A549 (cell line): ENCODE results near the gene CMAS. TPM values are rescaled to one million over a fixed set of nuclear protein-coding genes. Genes with fewer than 3 reads are reported as not detected.

Experiments used
- ATAC-seq, 2 experiments: fragments of 200-7000 bp in 1 of 2; fragments of >200 bp in 1 of 2; cut with Nextera tagmentation in 1 of 2; cut with Tn5 transposase in 1 of 2; 3 replicates each; pipeline versions ENCODE4 v1.8.0 to v1.9.1; 2018 to 2020; ENCODE audit warnings: mild to moderate bottlenecking in 1 of 2, moderate library complexity in 1 of 2
- CTCF ChIA-PET: fragments of 300-600 bp; sonication (Branson Sonifier 250); formaldehyde crosslinking; extraction: SDS; loops from one replicate; lab custom pipeline; 2021; ENCODE audit warnings: antibody characterized with exemption, inconsistent platforms; lab: Yijun Ruan, JAX
- POLR2A ChIA-PET: fragments of 350-600 bp; formaldehyde crosslinking; extraction: SDS; loops from one replicate; lab custom pipeline; 2021; ENCODE audit warnings: antibody characterized with exemption, inconsistent platforms; lab: Yijun Ruan, JAX
- DNase-seq, 2 experiments: peaks; one replicate each; pipeline versions ENCODE4 v3.0.0 to v3.0.0-alpha.2; 2011 to 2016; ENCODE audit warnings: low read depth in 1 of 2, low spot score in 1 of 2
- FAIRE-seq: peaks from 2 replicates; lab custom pipeline; 2011; peaks lifted over from hg19 to GRCh38; lab: Jason Lieb, UNC
- H3K27ac ChIP-seq, 2 experiments: fragments of >200 bp; sonication (Bioruptor Twin); formaldehyde crosslinking; 3 replicates each; pipeline ENCODE4 v1.5.1; 2016 to 2017
- H3K4me1 ChIP-seq: fragments of >200 bp; sonication (Bioruptor Twin); formaldehyde crosslinking; 3 replicates; pipeline ENCODE4 v1.6.1; 2016
- H3K4me2 ChIP-seq: fragments of >200 bp; sonication (Bioruptor Twin); formaldehyde crosslinking; 3 replicates; pipeline ENCODE4 v1.6.1; 2016
- H3K4me3 ChIP-seq: fragments of >200 bp; sonication (Bioruptor Twin); formaldehyde crosslinking; 3 replicates; pipeline ENCODE4 v1.5.1; 2016
- H3K9me3 ChIP-seq: fragments of >200 bp; sonication (Bioruptor Twin); formaldehyde crosslinking; 3 replicates; pipeline ENCODE4 v1.6.1; 2016
- CEBPB ChIP-seq, 2 experiments: fragments of >200 bp in 1 of 2; sonication (Bioruptor Twin) in 1 of 2; formaldehyde crosslinking in 1 of 2; IDR thresholded peaks; 2 replicates each; pipeline ENCODE4 v1.6.1; 2012 to 2016
- EP300 ChIP-seq, 2 experiments: fragments of >200 bp; sonication (Bioruptor Twin); formaldehyde crosslinking; IDR thresholded peaks; 2 replicates in 1 of 2; 3 replicates in 1 of 2; pipeline ENCODE4 v1.6.1; 2016 to 2017
- ESRRA ChIP-seq: fragments of 150-350 bp; IDR thresholded peaks from 2 replicates; pipeline ENCODE4 v1.6.1; 2014; ENCODE audit warnings: mild to moderate bottlenecking, low read length, borderline replicate concordance
- FOSB ChIP-seq: fragments of 250-450 bp; sonication (Bioruptor Pico); IDR thresholded peaks from 2 replicates; pipeline ENCODE4 v1.5.0; 2020; ENCODE audit warnings: mild to moderate bottlenecking, moderate library complexity
- HDAC2 ChIP-seq: fragments of 200-600 bp; sonication (generic); IDR thresholded peaks from 2 replicates; pipeline ENCODE4 v1.6.1; 2016
- HOXB13 ChIP-seq: fragments of 250-450 bp; sonication (Bioruptor Pico); IDR thresholded peaks from 2 replicates; pipeline ENCODE4 v1.5.0; 2020; ENCODE audit warnings: low read depth, mild to moderate bottlenecking, moderate library complexity
- HOXB5 ChIP-seq: fragments of 250-450 bp; sonication (Bioruptor Pico); IDR thresholded peaks from 2 replicates; pipeline ENCODE4 v1.5.0; 2020; ENCODE audit warnings: mild to moderate bottlenecking, moderate library complexity
- MAFK ChIP-seq: fragments of 450-650 bp; IDR thresholded peaks from 2 replicates; pipeline ENCODE4 v1.6.1; 2014; ENCODE audit not compliant: partially characterized antibody
- NR3C1 ChIP-seq: fragments of >200 bp; sonication (Bioruptor Twin); formaldehyde crosslinking; IDR thresholded peaks from 3 replicates; pipeline ENCODE4 v1.6.1; 2017
- RAD21 ChIP-seq, 2 experiments: fragments of >200 bp in 1 of 2; sonication (Bioruptor Twin) in 1 of 2; formaldehyde crosslinking in 1 of 2; IDR thresholded peaks in 1 of 2; conservative IDR thresholded peaks in 1 of 2; 2 replicates in 1 of 2; 3 replicates in 1 of 2; pipeline ENCODE4 v1.6.1; 2012 to 2018; ENCODE audit warnings: inconsistent platforms in 1 of 2
- RFX5 ChIP-seq: fragments of 450-650 bp; IDR thresholded peaks from 2 replicates; pipeline ENCODE4 v1.7.1; 2014; ENCODE audit warnings: antibody characterized with exemption, mild to moderate bottlenecking, moderate library complexity
- SMC3 ChIP-seq: fragments of >200 bp; sonication (Bioruptor Twin); formaldehyde crosslinking; IDR thresholded peaks from 3 replicates; pipeline ENCODE4 v1.6.1; 2018; ENCODE audit warnings: inconsistent platforms
- SREBF2 ChIP-seq: fragments of 450-650 bp; IDR thresholded peaks from 2 replicates; pipeline ENCODE4 v1.6.1; 2014; ENCODE audit warnings: mild to moderate bottlenecking, moderate library complexity
- TFCP2L1 ChIP-seq: fragments of 250-450 bp; sonication (Bioruptor Pico); IDR thresholded peaks from 2 replicates; pipeline ENCODE4 v1.5.0; 2021; ENCODE audit warnings: mild to moderate bottlenecking
- TP53 ChIP-seq: fragments of 250-450 bp; sonication (Bioruptor Pico); IDR thresholded peaks from 2 replicates; pipeline ENCODE4 v1.5.0; 2021; ENCODE audit warnings: mild to moderate bottlenecking, moderate library complexity
- ZC3H11A ChIP-seq: fragments of 450-650 bp; IDR thresholded peaks from 2 replicates; pipeline ENCODE4 v1.6.1; 2014; ENCODE audit warnings: antibody characterized with exemption, mild to moderate bottlenecking
- ZFP36 ChIP-seq: fragments of 450-650 bp; IDR thresholded peaks from 2 replicates; pipeline ENCODE4 v1.6.1; 2014; ENCODE audit warnings: borderline replicate concordance; ENCODE audit not compliant: partially characterized antibody
- WGBS: methylation state at CpG from one replicate; pipeline ENCODE4 v1.1.6; 2017; ENCODE audit errors: missing lambda C conversion rate; 5-methylcytosine and 5-hydroxymethylcytosine counted together
- polyA plus RNA-seq, 4 experiments: library from polyadenylated mRNA; depleted of rRNA in 3 of 4; stranded (reverse); fragments of >200 nt; fragmentation: RNase III in 1 of 4; extraction: RNeasy Plus Mini Kit Qiagen cat#74134 plus additional on column Dnase treatment in 1 of 4; gene quantifications; 2 replicates in 3 of 4; 3 replicates in 1 of 4; pipeline ENCODE4 v1.2.3, GENCODE V29; 2011 to 2017
- TF ChIP-seq, protein P1 (sequence below): fragments of 150-350 bp; IDR thresholded peaks from 2 replicates; pipeline ENCODE4 v1.6.1; 2014; ENCODE audit warnings: low read depth, mild to moderate bottlenecking, low read length
- TF ChIP-seq, protein P2 (sequence below): IDR thresholded peaks from 2 replicates; pipeline ENCODE4 v1.6.1; 2012
- TF ChIP-seq, protein P3 (sequence below): fragments of >200 bp; sonication (Bioruptor Twin); formaldehyde crosslinking; IDR thresholded peaks from 3 replicates; pipeline ENCODE4 v1.5.1; 2016

Gene CMAS
- polyA plus RNA-seq, 2 of the 4 experiments (the other 2 are of a cell fraction) = 47.1 to 68.2 TPM

DNA sequence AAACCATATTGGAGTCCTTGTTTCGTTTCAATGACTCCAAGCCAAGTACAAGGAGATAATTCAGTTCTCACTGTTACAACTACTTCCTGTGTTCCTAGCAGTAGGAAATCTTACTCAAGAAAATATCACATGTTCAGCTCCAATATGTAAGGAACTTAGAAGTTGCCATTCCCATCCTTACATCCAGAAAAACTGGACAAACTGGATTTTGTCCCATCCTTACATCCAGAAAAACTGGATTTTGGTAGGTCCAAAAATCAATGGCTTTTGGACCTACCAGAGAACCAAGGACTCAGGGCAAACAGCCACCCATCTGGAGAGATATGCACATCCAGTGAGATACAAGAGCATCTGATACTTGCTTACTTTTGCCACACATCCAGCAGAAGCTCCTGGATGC is 23.8 kb downstream of the CMAS start:
- no peak for ATAC-seq
- no peak for DNase-seq
- no peak overlapping the region for H3K4me3 ChIP-seq
- H3K9me3 ChIP-seq = no peaks in the 10 kb centered on the region
- no peak for FAIRE-seq
- 66% methylated on average over 1 of the region's 1 CpG for WGBS
- no peak overlapping the region for H3K4me2 ChIP-seq
- POLR2A ChIA-PET = no interaction called here
- no peak overlapping the region for H3K27ac ChIP-seq
- no peaks in the 10 kb centered on the region for H3K4me1 ChIP-seq
- TF ChIP-seq EP300 (IDR thresholded peaks at IDR 0.05) (no peak), RAD21 (conservative IDR thresholded peaks at IDR 0.05 in 1 of 2, IDR thresholded peaks at IDR 0.05 in 1 of 2) (no peak), HOXB13 (CRISPR knock-in tag) (no peak), CEBPB (IDR thresholded peaks at IDR 0.05) (no peak), FOSB (CRISPR knock-in tag) (no peak), ZFP36 (no peak), HDAC2 (no peak), MAFK (no peak), SMC3 (no peak), TFCP2L1 (CRISPR knock-in tag) (no peak), ESRRA (no peak), TP53 (CRISPR knock-in tag) (no peak), RFX5 (no peak), SREBF2 (no peak)
- TF ChIP-seq, protein P1, sequence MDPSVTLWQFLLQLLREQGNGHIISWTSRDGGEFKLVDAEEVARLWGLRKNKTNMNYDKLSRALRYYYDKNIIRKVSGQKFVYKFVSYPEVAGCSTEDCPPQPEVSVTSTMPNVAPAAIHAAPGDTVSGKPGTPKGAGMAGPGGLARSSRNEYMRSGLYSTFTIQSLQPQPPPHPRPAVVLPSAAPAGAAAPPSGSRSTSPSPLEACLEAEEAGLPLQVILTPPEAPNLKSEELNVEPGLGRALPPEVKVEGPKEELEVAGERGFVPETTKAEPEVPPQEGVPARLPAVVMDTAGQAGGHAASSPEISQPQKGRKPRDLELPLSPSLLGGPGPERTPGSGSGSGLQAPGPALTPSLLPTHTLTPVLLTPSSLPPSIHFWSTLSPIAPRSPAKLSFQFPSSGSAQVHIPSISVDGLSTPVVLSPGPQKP = no peak
- TF ChIP-seq, protein P2, sequence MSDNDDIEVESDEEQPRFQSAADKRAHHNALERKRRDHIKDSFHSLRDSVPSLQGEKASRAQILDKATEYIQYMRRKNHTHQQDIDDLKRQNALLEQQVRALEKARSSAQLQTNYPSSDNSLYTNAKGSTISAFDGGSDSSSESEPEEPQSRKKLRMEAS = no peak
- TF ChIP-seq, protein P3, sequence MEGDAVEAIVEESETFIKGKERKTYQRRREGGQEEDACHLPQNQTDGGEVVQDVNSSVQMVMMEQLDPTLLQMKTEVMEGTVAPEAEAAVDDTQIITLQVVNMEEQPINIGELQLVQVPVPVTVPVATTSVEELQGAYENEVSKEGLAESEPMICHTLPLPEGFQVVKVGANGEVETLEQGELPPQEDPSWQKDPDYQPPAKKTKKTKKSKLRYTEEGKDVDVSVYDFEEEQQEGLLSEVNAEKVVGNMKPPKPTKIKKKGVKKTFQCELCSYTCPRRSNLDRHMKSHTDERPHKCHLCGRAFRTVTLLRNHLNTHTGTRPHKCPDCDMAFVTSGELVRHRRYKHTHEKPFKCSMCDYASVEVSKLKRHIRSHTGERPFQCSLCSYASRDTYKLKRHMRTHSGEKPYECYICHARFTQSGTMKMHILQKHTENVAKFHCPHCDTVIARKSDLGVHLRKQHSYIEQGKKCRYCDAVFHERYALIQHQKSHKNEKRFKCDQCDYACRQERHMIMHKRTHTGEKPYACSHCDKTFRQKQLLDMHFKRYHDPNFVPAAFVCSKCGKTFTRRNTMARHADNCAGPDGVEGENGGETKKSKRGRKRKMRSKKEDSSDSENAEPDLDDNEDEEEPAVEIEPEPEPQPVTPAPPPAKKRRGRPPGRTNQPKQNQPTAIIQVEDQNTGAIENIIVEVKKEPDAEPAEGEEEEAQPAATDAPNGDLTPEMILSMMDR = no peak
- TF ChIP-seq, all 56 proteins: peak for 0
- CTCF ChIA-PET = interaction anchor here (1.3 kb wide), 1 partner anchor 13 kb away, joined by 9 read pairs; no protein-coding TSS in a partner anchor

DNA sequence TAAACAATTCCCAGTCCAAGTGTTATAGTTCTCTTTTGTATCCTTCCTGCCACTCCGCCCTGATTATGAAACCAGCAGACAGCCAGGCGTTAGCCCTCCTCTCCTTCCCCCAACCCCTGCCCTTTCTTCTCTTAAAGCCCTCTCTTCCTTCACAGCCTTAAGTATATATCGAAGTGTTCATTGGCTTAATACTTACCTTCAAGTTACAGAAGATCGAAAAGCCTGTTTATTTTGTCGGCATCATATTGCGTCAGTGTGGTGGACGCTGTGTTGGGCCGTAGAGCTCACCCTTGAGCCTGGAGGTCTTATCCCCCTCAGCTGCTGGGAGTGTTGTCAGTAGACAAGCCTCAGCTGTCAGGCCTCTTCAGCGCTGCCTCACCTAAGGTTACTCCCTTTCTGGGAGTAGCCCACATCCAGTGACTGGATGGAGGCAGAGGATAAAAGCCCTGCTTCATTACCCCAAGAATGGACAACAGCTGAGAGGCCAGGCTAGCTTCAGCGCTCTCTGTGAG is 36.2 kb downstream of the CMAS start:
- H3K27ac ChIP-seq = no peak overlapping the region
- ATAC-seq (no peak; a peak in 1 of 6 replicates), FAIRE-seq (no peak), DNase-seq (no peak)
- no peak overlapping the region for H3K4me3 ChIP-seq
- POLR2A ChIA-PET = interaction anchor here (1.1 kb wide), 1 partner anchor 361 kb away, joined by 4 read pairs; no protein-coding TSS in a partner anchor
- no peaks in the 10 kb centered on the region for H3K4me1 ChIP-seq
- 62% methylated on average over 10 of the region's 10 CpGs for WGBS
- H3K4me2 ChIP-seq = no peak overlapping the region
- CTCF ChIA-PET = interaction anchor here (0.7 to 3.0 kb wide), 14 partner anchors 8 to 379 kb away, joined by 3 to 17 read pairs (median 6); no protein-coding TSS in a partner anchor
- no peak for TF ChIP-seq HOXB5 (CRISPR knock-in tag)
- TF ChIP-seq, all 56 proteins: peak for 0
- H3K9me3 ChIP-seq = no peaks in the 10 kb centered on the region

DNA sequence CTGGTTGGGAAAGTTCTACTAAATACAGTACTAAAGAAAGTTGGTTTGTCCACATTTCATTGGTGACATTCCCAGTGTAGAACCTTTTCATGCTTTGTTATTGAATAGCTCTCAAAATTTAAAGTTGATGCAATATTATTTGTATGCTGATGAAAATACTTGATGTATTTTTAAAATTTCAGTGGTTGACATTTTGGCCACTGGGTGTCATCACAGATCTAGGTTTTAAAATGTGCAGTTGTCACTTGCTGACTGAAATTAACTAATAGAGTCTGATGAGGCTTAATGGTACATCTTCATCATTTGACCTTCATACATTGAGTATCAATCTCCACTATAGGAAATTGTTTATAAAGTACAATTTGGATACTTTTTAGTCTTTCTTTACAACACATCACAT is 37.1 kb downstream of the CMAS start:
- TF ChIP-seq RAD21 (conservative IDR thresholded peaks at IDR 0.05 in 1 of 2, IDR thresholded peaks at IDR 0.05 in 1 of 2) (peak; percentile 78 to 85), NR3C1 (no peak), ZC3H11A (no peak), SMC3 (peak; percentile 84)
- TF ChIP-seq, protein P3 = peak; percentile 76
- TF ChIP-seq, all 56 proteins: peak for 3
- Histone ChIP-seq H3K4me1 (no peaks in the 10 kb centered on the region), H3K4me3 (no peak overlapping the region), H3K4me2 (no peak overlapping the region), H3K27ac (no peak overlapping the region), H3K9me3 (no peaks in the 10 kb centered on the region)
- FAIRE-seq (no peak), DNase-seq (peak in 1 of 2 experiments; percentile 36), ATAC-seq (peak in 1 of 2 experiments; percentile 55; a peak in 3 of 6 replicates)
- ChIA-PET POLR2A (interaction anchor here (1.1 kb wide), 1 partner anchor 360 kb away, joined by 4 read pairs; no protein-coding TSS in a partner anchor), CTCF (interaction anchor here (0.6 to 3.0 kb wide), 22 partner anchors 9 to 384 kb away, joined by 3 to 17 read pairs (median 5); no protein-coding TSS in a partner anchor)
